GM23338 (cell line): ENCODE data around the gene STRN3. TPM values are rescaled to one million over a fixed set of nuclear protein-coding genes. Genes with fewer than 3 reads are reported as not detected.
"Not testable (repeated sequence)": the region's sequence is repeated elsewhere in the genome, so short reads cannot be mapped to it uniquely, and the experiment has no call there.

Experiments
- ATAC-seq: fragments of 200-7000 bp; cut with Tn5 transposase; 3 replicates; pipeline ENCODE4 v1.9.1; 2020
- DNase-seq: peaks from one replicate; pipeline ENCODE4 v3.0.0-alpha.2; 2015; ENCODE audit warnings: low spot score
- H2AFZ ChIP-seq: fragments of 200-600 bp; sonication (generic); 2 replicates; pipeline ENCODE4 v1.8.0; 2016; ENCODE audit warnings: antibody characterized with exemption, mild to moderate bottlenecking, moderate library complexity
- H3F3A ChIP-seq: fragments of 200-600 bp; sonication (generic); replicated peaks from 2 replicates; pipeline ENCODE4 v1.8.0; 2017; ENCODE audit warnings: antibody characterized with exemption, mixed run types, low read depth
- H3K27ac ChIP-seq: fragments of 200-600 bp; sonication (generic); 2 replicates; pipeline ENCODE4 v1.6.1; 2016; ENCODE audit warnings: low read depth
- H3K27me3 ChIP-seq: fragments of 200-600 bp; sonication (generic); 2 replicates; pipeline ENCODE4 v1.8.0; 2016; ENCODE audit warnings: mild to moderate bottlenecking, mixed run types, moderate library complexity; ENCODE audit not compliant: insufficient read depth
- H3K36me3 ChIP-seq: fragments of 200-600 bp; sonication (generic); 2 replicates; pipeline ENCODE4 v1.8.0; 2016; ENCODE audit warnings: mild to moderate bottlenecking; ENCODE audit not compliant: insufficient read depth
- H3K4me1 ChIP-seq: fragments of 200-600 bp; sonication (generic); 2 replicates; pipeline ENCODE4 v1.8.0; 2016; ENCODE audit warnings: mild to moderate bottlenecking, moderate library complexity; ENCODE audit not compliant: insufficient read depth
- H3K4me2 ChIP-seq: fragments of 200-600 bp; sonication (generic); 2 replicates; pipeline ENCODE4 v1.7.1; 2017; ENCODE audit warnings: mixed run types
- H3K4me3 ChIP-seq: fragments of 200-600 bp; sonication (generic); 2 replicates; pipeline ENCODE4 v1.6.1; 2016; ENCODE audit warnings: mixed run types
- H3K79me2 ChIP-seq: fragments of 200-600 bp; sonication (generic); replicated peaks from 2 replicates; pipeline ENCODE4 v1.8.0; 2017; ENCODE audit warnings: mild to moderate bottlenecking; ENCODE audit not compliant: insufficient read depth
- H3K9me2 ChIP-seq: fragments of 200-600 bp; sonication (generic); 2 replicates; pipeline ENCODE4 v1.8.0; 2017; ENCODE audit not compliant: insufficient read depth
- H4K20me1 ChIP-seq: fragments of 200-600 bp; sonication (generic); replicated peaks from 2 replicates; pipeline ENCODE4 v1.8.0; 2017; ENCODE audit warnings: mild to moderate bottlenecking; ENCODE audit not compliant: insufficient read depth
- H3K27ac Mint-ChIP-seq: 2 replicates; pipeline ENCODE4 v1.8.0; 2020; ENCODE audit warnings: inconsistent platforms, mild to moderate bottlenecking, moderate library complexity, mixed read lengths
- H3K27me3 Mint-ChIP-seq: 3 replicates; pipeline ENCODE4 v1.8.0; 2022; ENCODE audit warnings: low read depth, mild to moderate bottlenecking, moderate library complexity, mixed read lengths, inconsistent platforms; ENCODE audit not compliant: insufficient read depth, poor library complexity
- H3K36me3 Mint-ChIP-seq: 3 replicates; pipeline ENCODE4 v1.8.0; 2021; ENCODE audit warnings: low read depth, mild to moderate bottlenecking, inconsistent platforms, moderate library complexity, mixed read lengths
- H3K4me1 Mint-ChIP-seq: 3 replicates; pipeline ENCODE4 v1.8.0; 2020; ENCODE audit warnings: mild to moderate bottlenecking, inconsistent platforms, mixed read lengths
- H3K4me3 Mint-ChIP-seq: 3 replicates; pipeline ENCODE4 v1.8.0; 2021; ENCODE audit warnings: moderate library complexity, mild to moderate bottlenecking, inconsistent platforms, mixed read lengths
- H3K9me3 Mint-ChIP-seq: 3 replicates; pipeline ENCODE4 v1.8.0; 2020; ENCODE audit warnings: moderate library complexity, mild to moderate bottlenecking, inconsistent platforms, mixed read lengths
- CREB1 ChIP-seq: fragments of 250-450 bp; sonication (Bioruptor Pico); IDR thresholded peaks from 2 replicates; pipeline ENCODE4 v1.5.0; 2020; ENCODE audit warnings: low read depth, mild to moderate bottlenecking, moderate library complexity
- EZH2 ChIP-seq: fragments of 200-600 bp; sonication (generic); IDR thresholded peaks from one replicate; pipeline ENCODE4 v1.8.0; 2017; ENCODE audit warnings: antibody characterized with exemption, mild to moderate bottlenecking, low read depth; ENCODE audit not compliant: unreplicated experiment
- EZH2phosphoT487 ChIP-seq: fragments of 200-600 bp; sonication (generic); IDR thresholded peaks from one replicate; pipeline ENCODE4 v1.8.1; 2018; ENCODE audit warnings: antibody characterized with exemption; ENCODE audit not compliant: unreplicated experiment
- NANOG ChIP-seq: IDR thresholded peaks from 2 replicates; pipeline ENCODE4 v1.6.1; 2016; ENCODE audit warnings: antibody characterized with exemption, borderline replicate concordance
- POLR2AphosphoS5 ChIP-seq: IDR thresholded peaks from 2 replicates; pipeline ENCODE4 v1.6.1; 2016; ENCODE audit warnings: antibody characterized with exemption, low read depth
- STAT1 ChIP-seq: IDR thresholded peaks from one replicate; pipeline ENCODE4 v1.6.1; 2016; ENCODE audit warnings: antibody characterized with exemption; ENCODE audit not compliant: unreplicated experiment
- ZNF114 ChIP-seq: fragments of 250-450 bp; sonication (Bioruptor Pico); IDR thresholded peaks from 2 replicates; pipeline ENCODE4 v1.5.0; 2020; ENCODE audit warnings: mild to moderate bottlenecking, moderate library complexity
- polyA plus RNA-seq: library from polyadenylated mRNA; unstranded; fragments of >200 nt; fragmentation: Nextera tagmentation; extraction: Ambion mirVana; gene quantifications from 2 replicates; pipeline ENCODE4 v1.2.1, GENCODE V29; 2016
- total RNA-seq: library from RNA; depleted of rRNA; stranded (reverse); fragments of >200 nt; shearing (Covaris generic); gene quantifications from 2 replicates; pipeline ENCODE4 v1.2.3, GENCODE V29; 2014
- TF ChIP-seq, protein P1 (sequence below): IDR thresholded peaks from one replicate; pipeline ENCODE4 v1.6.1; 2018; ENCODE audit warnings: antibody characterized with exemption; ENCODE audit not compliant: unreplicated experiment

STRN3 gene
- total and polyA plus RNA-seq, 2 experiments from 2014 or later, result 35.0 to 40.6 TPM

DNA sequence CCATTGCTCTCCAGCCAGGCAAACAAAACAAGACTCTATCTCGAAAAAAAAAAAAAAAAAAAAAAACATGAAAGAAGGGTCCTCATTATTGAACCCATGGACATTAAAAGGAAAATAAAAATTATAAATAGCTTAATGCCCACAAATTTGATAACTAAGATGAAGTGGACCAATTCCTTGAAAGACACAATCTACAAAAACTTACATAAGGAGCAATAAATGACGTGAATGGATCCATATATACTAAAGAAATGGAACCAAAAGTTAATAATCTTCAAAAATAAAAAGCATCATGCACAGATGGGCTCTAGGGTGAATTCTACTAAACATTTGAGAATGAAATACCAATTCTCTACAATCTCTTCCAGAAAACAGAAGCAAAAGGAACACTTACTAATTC, 48.4 kb downstream of the STRN3 start (continued):
- TF ChIP-seq, protein P1, sequence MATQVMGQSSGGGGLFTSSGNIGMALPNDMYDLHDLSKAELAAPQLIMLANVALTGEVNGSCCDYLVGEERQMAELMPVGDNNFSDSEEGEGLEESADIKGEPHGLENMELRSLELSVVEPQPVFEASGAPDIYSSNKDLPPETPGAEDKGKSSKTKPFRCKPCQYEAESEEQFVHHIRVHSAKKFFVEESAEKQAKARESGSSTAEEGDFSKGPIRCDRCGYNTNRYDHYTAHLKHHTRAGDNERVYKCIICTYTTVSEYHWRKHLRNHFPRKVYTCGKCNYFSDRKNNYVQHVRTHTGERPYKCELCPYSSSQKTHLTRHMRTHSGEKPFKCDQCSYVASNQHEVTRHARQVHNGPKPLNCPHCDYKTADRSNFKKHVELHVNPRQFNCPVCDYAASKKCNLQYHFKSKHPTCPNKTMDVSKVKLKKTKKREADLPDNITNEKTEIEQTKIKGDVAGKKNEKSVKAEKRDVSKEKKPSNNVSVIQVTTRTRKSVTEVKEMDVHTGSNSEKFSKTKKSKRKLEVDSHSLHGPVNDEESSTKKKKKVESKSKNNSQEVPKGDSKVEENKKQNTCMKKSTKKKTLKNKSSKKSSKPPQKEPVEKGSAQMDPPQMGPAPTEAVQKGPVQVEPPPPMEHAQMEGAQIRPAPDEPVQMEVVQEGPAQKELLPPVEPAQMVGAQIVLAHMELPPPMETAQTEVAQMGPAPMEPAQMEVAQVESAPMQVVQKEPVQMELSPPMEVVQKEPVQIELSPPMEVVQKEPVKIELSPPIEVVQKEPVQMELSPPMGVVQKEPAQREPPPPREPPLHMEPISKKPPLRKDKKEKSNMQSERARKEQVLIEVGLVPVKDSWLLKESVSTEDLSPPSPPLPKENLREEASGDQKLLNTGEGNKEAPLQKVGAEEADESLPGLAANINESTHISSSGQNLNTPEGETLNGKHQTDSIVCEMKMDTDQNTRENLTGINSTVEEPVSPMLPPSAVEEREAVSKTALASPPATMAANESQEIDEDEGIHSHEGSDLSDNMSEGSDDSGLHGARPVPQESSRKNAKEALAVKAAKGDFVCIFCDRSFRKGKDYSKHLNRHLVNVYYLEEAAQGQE, result no peak
- TF ChIP-seq STAT1 (no peak), ZNF114 (CRISPR knock-in tag) (no peak), POLR2AphosphoS5 (no peak)

DNA sequence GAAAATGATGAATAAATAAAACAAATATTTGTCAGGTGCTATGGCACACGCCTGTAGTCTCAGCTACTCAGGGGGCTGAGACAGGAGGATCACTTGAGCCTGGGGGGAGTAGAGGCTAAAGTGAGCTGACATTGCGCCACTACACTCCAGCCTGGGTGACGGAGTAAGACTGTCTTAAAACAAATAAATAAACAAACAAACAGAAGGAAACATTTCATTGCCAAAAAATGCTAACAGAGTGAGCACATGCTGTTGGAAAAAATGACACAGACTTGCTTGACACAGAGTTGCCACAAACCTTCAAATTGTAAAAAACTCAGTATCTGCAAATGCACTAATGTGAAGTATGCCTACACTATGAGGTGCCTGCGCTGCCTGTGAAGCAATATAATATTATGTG, 51.6 kb downstream of the STRN3 start:
- TF ChIP-seq CREB1 (CRISPR knock-in tag) (no peak), EZH2 (no peak), STAT1 (no peak), ZNF114 (CRISPR knock-in tag) (no peak), NANOG (no peak), EZH2phosphoT487 (no peak), POLR2AphosphoS5 (no peak)
- H3K4me3 Mint-ChIP-seq, result no peak overlapping the region
- no peak overlapping the region for H2AFZ ChIP-seq
- no peaks in the 10 kb centered on the region for H3K9me2 ChIP-seq
- no peak overlapping the region for H3K4me3 ChIP-seq
- no peak overlapping the region for H3K27ac ChIP-seq
- H3K27me3 ChIP-seq, result no peaks in the 10 kb centered on the region
- H3K79me2 ChIP-seq, result peaks cover 100% of the 10 kb centered on the region
- H3K4me2 ChIP-seq, result no peak overlapping the region
- H3K36me3 ChIP-seq, result no peaks in the 10 kb centered on the region
- peaks cover 6% of the 10 kb centered on the region for H3K27me3 Mint-ChIP-seq
- H3K4me1 Mint-ChIP-seq, result peaks cover 24% of the 10 kb centered on the region
- no peaks in the 10 kb centered on the region; the same call in 1 of the 2 replicates for H3F3A ChIP-seq
- H4K20me1 ChIP-seq, result peaks cover 24% of the 10 kb centered on the region
- ATAC-seq, result no peak
- H3K36me3 Mint-ChIP-seq, result peaks cover 4% of the 10 kb centered on the region; the same call in 2 of the 3 replicates
- H3K4me1 ChIP-seq, result 0 out of 2 replicates have a peak, but pooled peaks cover 7% of the 10 kb centered on the region
- H3K9me3 Mint-ChIP-seq, result no peaks in the 10 kb centered on the region
- H3K27ac Mint-ChIP-seq, result no peak overlapping the region
- DNase-seq, result no peak

DNA sequence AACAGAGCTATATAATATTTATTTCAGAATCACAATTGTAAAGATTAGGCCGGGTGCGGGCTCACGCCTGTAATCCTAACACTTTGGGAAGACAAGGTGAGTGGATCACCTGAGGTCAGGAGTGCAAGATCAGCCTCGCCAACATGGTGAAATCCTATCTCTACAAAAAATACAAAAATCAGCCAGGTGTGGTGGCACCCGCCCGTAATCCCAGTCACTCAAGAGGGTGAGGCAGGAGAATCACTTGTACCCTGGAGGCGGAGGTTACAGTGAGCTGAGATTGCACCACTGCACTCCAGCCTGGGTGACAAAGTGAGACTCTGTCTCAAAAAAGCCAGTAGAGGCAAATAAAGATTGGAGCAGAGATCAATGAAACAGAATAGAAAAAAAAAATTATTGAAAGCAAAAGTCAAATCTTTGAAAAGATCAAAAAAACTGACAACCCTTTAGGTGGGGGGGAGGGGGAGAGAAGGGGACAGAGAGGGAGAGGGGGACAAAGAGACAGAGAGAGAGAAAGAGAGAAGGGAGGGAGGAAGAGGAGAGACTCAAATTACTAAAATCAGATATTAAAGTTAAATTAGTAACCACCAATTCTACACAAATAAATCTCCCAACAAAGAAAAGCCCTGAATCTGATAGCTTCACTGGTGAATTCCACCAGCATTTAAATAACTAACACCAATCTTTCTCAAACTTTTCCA, 53.1 kb downstream of the STRN3 start:
- H3K27ac ChIP-seq, result no peak overlapping the region
- H3K4me3 ChIP-seq, result no peak overlapping the region
- H3K27me3 ChIP-seq, result no peaks in the 10 kb centered on the region
- no peak overlapping the region for H3K4me2 ChIP-seq
- H3K36me3 Mint-ChIP-seq, result peaks cover 7% of the 10 kb centered on the region; the same call in 2 of the 3 replicates
- H3K9me2 ChIP-seq, result no peaks in the 10 kb centered on the region
- no peak overlapping the region for H3K4me3 Mint-ChIP-seq
- no peak for TF ChIP-seq STAT1
- no peak for TF ChIP-seq POLR2AphosphoS5
- H3K27ac Mint-ChIP-seq, result no peak overlapping the region
- peaks cover 24% of the 10 kb centered on the region for H3K4me1 Mint-ChIP-seq
- DNase-seq, result no peak
- ATAC-seq, result no peak
- no peaks in the 10 kb centered on the region for H3K9me3 Mint-ChIP-seq
- no peak overlapping the region for H2AFZ ChIP-seq
- H3K4me1 ChIP-seq, result 0 out of 2 replicates have a peak, but pooled peaks cover 7% of the 10 kb centered on the region
- H3K79me2 ChIP-seq, result peaks cover 100% of the 10 kb centered on the region
- no peaks in the 10 kb centered on the region; the same call in 1 of the 2 replicates for H3F3A ChIP-seq
- peaks cover 8% of the 10 kb centered on the region for H3K27me3 Mint-ChIP-seq
- peaks cover 19% of the 10 kb centered on the region for H4K20me1 ChIP-seq
- no peaks in the 10 kb centered on the region for H3K36me3 ChIP-seq

DNA sequence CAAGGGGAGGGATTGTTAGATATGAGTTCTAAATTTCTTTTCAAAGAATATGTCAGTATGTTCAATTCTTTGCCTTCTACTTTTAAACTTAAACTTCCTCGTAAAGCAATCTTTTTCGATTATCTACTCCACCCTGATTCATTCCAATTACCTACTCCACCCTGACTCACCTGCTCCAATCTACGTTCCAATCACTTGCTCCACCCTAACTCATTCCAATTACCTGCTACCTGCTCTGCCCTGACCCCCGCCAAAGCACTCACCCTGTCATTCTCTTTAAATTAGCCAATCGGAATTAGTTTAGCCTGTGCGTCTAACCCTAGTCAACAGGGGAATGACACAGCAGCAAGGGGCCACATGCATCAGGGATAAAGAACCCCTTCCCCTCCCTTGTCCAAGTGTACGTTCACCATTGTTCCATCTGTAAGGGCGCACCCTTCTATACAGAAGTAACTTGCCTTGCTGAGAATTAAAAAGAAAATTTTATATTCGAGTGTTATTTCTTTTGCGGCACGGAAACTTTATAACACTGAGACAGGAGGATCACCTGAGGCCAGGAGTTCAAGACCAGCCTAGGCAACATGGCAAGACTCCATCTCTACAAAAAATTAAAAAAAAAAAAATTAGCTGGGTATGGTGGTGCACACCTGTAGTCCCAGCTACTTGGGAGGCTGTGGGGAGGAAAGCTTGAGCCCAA, 54.0 kb downstream of the STRN3 start:
- peaks cover 19% of the 10 kb centered on the region for H4K20me1 ChIP-seq
- H3K4me2 ChIP-seq, result not testable (repeated sequence)

More for the DNA sequence above, 54.0 kb downstream of the STRN3 start:
- H3K9me3 Mint-ChIP-seq, H3K4me3 ChIP-seq, H3F3A ChIP-seq, H3K4me3 Mint-ChIP-seq, H3K9me2 ChIP-seq, H3K27me3 Mint-ChIP-seq, H2AFZ ChIP-seq, ATAC-seq, H3K4me1 ChIP-seq, H3K27me3 ChIP-seq, H3K36me3 ChIP-seq, DNase-seq: not testable (repeated sequence)
- Mint-ChIP-seq H3K27ac (peak overlapping the region; percentile 5), H3K36me3 (peaks cover 14% of the 10 kb centered on the region; the same call in 2 of the 3 replicates), H3K4me1 (peaks cover 24% of the 10 kb centered on the region)
- Histone ChIP-seq H3K27ac (peak overlapping the region; percentile 29; the same call in 1 of the 2 replicates), H3K79me2 (peaks cover 100% of the 10 kb centered on the region)
